A673 (cell line): ENCODE data around the gene NEK6. TPM values are rescaled to one million over a fixed set of nuclear protein-coding genes. Genes with fewer than 3 reads are reported as not detected.

Source experiments
- BruUV-seq: library from RNA; stranded (reverse); fragments of 400-500 nt; replicated peaks from 2 replicates; lab custom pipeline; 2021; lab: Mats Ljungman, UMichigan
- CTCF ChIA-PET: fragments of 300-600 bp; sonication (Branson Sonifier 250); formaldehyde crosslinking; loops from one replicate; lab custom pipeline; 2022; ENCODE audit warnings: antibody characterized with exemption; lab: Charles Lee
- POLR2A ChIA-PET: fragments of 300-600 bp; sonication (Branson Sonifier 250); formaldehyde crosslinking; loops from one replicate; lab custom pipeline; 2022; ENCODE audit warnings: antibody characterized with exemption; ENCODE audit not compliant: low non-redundant PET; lab: Charles Lee
- DNase-seq: peaks from one replicate; pipeline ENCODE4 v3.0.0-alpha.2; 2015; ENCODE audit warnings: low spot score
- H3K27ac ChIP-seq: fragments of 200-600 bp; sonication (generic); 2 replicates; pipeline ENCODE4 v1.5.1; 2016; ENCODE audit warnings: mixed run types, low read depth, mild to moderate bottlenecking, mixed read lengths, antibody characterized with exemption, low read length; ENCODE audit not compliant: poor library complexity, severe bottlenecking
- H3K27me3 ChIP-seq: fragments of 200-600 bp; sonication (generic); replicated peaks from 2 replicates; pipeline ENCODE4 v1.6.1; 2017; ENCODE audit warnings: mixed run types, low read depth, mild to moderate bottlenecking, mixed read lengths, antibody characterized with exemption, low read length; ENCODE audit not compliant: insufficient read depth, poor library complexity
- H3K36me3 ChIP-seq: fragments of 200-600 bp; sonication (generic); 2 replicates; pipeline ENCODE4 v1.6.1; 2016; ENCODE audit warnings: mixed run types, mild to moderate bottlenecking, mixed read lengths, antibody characterized with exemption, low read length; ENCODE audit not compliant: insufficient read depth, poor library complexity, severe bottlenecking
- H3K4me1 ChIP-seq: fragments of 200-600 bp; sonication (generic); 2 replicates; pipeline ENCODE4 v1.6.1; 2017; ENCODE audit warnings: mixed run types, mild to moderate bottlenecking, mixed read lengths, antibody characterized with exemption, low read length; ENCODE audit not compliant: insufficient read depth, poor library complexity, severe bottlenecking
- H3K4me3 ChIP-seq: fragments of 200-600 bp; sonication (generic); 2 replicates; pipeline ENCODE4 v1.5.1; 2016; ENCODE audit warnings: low read depth, mixed run types, mild to moderate bottlenecking, mixed read lengths, low read length; ENCODE audit not compliant: poor library complexity, severe bottlenecking
- H3K9me3 ChIP-seq: fragments of 200-600 bp; sonication (generic); 2 replicates; pipeline ENCODE4 v1.6.1; 2016; ENCODE audit warnings: mixed run types, low read depth, mild to moderate bottlenecking, mixed read lengths, antibody characterized with exemption, low read length; ENCODE audit not compliant: poor library complexity, severe bottlenecking
- EZH2 ChIP-seq: fragments of 200-600 bp; sonication (generic); IDR thresholded peaks from 2 replicates; pipeline ENCODE4 v1.6.1; 2017; ENCODE audit warnings: borderline replicate concordance, low read depth, mild to moderate bottlenecking, mixed read lengths, antibody characterized with exemption, low read length; ENCODE audit not compliant: poor library complexity, severe bottlenecking
- intact Hi-C: fragments of 100-400 bp; cut with micrococcal nuclease; formaldehyde crosslinking; loops from one replicate; pipeline ENCODE4 v1.10.0; 2022; ENCODE audit not compliant: unreplicated experiment
- total RNA-seq: library from RNA; stranded (reverse); gene quantifications from 2 replicates; pipeline ENCODE4 v1.2.3, GENCODE V29; 2021
- TF ChIP-seq, protein P1 (sequence below): fragments of 300-800, 200-600 bp; sonication (generic); conservative IDR thresholded peaks from 2 replicates; pipeline ENCODE4 v1.5.1; 2017; ENCODE audit warnings: low read depth, mild to moderate bottlenecking, antibody characterized with exemption, low read length, moderate library complexity, mixed read lengths

The NEK6 gene
- total RNA-seq, 1 experiment from 2014 or later = 23.3 TPM

- CTCF ChIA-PET = interaction anchor here (0.5 to 1.2 kb wide), 4 partner anchors 17 to 144 kb away, joined by 4 to 7 read pairs (median 6); no protein-coding TSS in a partner anchor
- no peaks in the 10 kb centered on the region for H3K27me3 ChIP-seq
- POLR2A ChIA-PET = interaction anchor here (0.7 kb wide), 1 partner anchor 20 kb away, joined by 3 read pairs; no protein-coding TSS in a partner anchor
- H3K9me3 ChIP-seq = no peaks in the 10 kb centered on the region
- peak; percentile 89 for DNase-seq
- peaks cover 49% of the 10 kb centered on the region for H3K4me1 ChIP-seq
- peaks cover 5% of the 10 kb centered on the region for H3K36me3 ChIP-seq
- no peak for TF ChIP-seq EZH2
- TF ChIP-seq, protein P1, sequence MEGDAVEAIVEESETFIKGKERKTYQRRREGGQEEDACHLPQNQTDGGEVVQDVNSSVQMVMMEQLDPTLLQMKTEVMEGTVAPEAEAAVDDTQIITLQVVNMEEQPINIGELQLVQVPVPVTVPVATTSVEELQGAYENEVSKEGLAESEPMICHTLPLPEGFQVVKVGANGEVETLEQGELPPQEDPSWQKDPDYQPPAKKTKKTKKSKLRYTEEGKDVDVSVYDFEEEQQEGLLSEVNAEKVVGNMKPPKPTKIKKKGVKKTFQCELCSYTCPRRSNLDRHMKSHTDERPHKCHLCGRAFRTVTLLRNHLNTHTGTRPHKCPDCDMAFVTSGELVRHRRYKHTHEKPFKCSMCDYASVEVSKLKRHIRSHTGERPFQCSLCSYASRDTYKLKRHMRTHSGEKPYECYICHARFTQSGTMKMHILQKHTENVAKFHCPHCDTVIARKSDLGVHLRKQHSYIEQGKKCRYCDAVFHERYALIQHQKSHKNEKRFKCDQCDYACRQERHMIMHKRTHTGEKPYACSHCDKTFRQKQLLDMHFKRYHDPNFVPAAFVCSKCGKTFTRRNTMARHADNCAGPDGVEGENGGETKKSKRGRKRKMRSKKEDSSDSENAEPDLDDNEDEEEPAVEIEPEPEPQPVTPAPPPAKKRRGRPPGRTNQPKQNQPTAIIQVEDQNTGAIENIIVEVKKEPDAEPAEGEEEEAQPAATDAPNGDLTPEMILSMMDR = peak; percentile 81
- BruUV-seq = no TSS peak
- intact Hi-C loops = loop anchor here (2.0 to 5.0 kb wide), 2 partner anchors 51 to 266 kb away; no protein-coding TSS in a partner anchor
- H3K27ac ChIP-seq = peak overlapping the region; percentile 79
- no peak overlapping the region for H3K4me3 ChIP-seq
Measured at GRCh38 chr9:124392871-124393460, 135.2 kb downstream of the NEK6 start.

- ChIA-PET POLR2A (no interaction called here), CTCF (no interaction called here)
- Histone ChIP-seq H3K4me1 (peaks cover 45% of the 10 kb centered on the region), H3K9me3 (no peaks in the 10 kb centered on the region), H3K27ac (no peak overlapping the region), H3K4me3 (no peak overlapping the region), H3K27me3 (no peaks in the 10 kb centered on the region), H3K36me3 (peaks cover 5% of the 10 kb centered on the region)
- intact Hi-C loops = loop anchor here (5.0 kb wide), 1 partner anchor 52 kb away; no protein-coding TSS in a partner anchor
- no TSS peak for BruUV-seq
- no peak for DNase-seq
- TF ChIP-seq, protein P1 = no peak
- no peak for TF ChIP-seq EZH2
Measured at GRCh38 chr9:124394167-124394566, 136.4 kb downstream of the NEK6 start.

DNA sequence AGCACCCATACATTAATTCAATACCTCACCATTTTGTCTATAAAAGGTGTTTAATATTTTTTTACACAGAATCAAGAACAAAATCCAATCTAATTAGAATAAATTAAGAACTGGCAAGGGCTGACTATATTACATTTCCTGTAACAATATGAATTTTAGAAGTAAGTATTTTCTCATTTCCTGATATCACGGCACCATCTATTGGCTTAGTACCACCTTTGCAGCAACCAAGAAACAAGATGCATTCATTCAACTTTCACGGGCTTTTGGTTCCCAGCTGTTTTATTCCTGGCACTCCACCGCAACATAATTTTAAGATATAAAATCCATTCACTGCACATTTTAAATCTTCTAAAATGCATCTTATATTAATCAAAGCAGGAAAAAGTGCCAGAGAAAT is 136.8 kb downstream of the NEK6 start:
- Histone ChIP-seq H3K27me3 (no peaks in the 10 kb centered on the region), H3K9me3 (no peaks in the 10 kb centered on the region), H3K27ac (no peak overlapping the region), H3K4me3 (no peak overlapping the region), H3K4me1 (peaks cover 48% of the 10 kb centered on the region), H3K36me3 (peaks cover 5% of the 10 kb centered on the region)
- DNase-seq = no peak
- TF ChIP-seq EZH2 = no peak
- TF ChIP-seq, protein P1 = no peak; the same call in 1 of the 2 replicates
- BruUV-seq = no TSS peak
- POLR2A ChIA-PET = no interaction called here
- CTCF ChIA-PET = no interaction called here
- intact Hi-C loops = loop anchor here (5.0 kb wide), 1 partner anchor 52 kb away; no protein-coding TSS in a partner anchor
